HuH-7.5 (cell line): ENCODE measurements around the gene KLHL30.

Experiments used
- DNase-seq: peaks from one replicate; pipeline ENCODE4 v3.0.0; 2011; ENCODE audit warnings: low spot score

KLHL30 gene

DNA sequence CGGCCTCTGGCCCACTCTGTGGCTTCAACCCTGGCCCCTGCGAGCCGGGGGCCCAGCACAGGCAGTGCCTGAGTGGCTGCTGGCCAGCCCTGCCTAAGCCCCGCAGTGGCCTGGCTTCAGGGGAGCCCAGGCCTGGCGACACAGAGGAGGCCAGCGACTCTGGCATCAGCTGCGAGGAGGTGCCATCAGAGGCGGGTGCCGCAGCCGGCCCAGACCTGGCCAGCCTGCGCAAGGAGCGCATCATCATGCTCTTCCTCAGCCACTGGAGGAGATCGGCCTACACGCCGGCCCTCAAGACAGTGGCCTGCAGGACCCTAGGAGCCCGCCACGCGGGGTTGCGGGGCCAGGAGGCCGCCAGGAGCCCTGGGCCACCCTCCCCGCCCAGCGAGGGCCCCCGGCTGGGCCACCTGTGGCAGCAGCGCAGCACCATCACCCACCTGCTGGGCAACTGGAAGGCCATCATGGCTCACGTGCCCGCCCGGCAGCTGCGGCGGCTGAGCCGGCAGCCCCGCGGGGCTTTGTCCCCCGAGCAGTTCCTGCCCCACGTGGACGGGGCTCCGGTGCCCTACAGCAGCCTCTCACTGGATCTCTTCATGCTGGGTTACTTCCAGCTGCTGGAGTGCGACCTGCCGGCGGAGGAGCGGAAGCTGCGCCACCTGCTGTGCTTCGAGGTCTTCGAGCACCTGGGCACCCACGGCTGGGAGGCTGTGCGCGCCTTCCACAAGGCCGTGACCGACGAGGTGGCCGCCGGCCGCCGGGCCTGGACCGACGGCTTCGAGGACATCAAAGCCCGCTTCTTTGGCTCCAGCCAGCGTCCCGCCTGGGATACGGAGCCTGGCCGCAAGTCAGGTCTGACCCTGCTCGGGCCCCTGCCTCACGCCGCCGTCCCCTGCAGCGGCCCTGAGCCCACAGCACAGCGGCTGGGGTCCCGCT is 7.5 kb upstream of the KLHL30 start:
- DNase-seq: no peak

DNA sequence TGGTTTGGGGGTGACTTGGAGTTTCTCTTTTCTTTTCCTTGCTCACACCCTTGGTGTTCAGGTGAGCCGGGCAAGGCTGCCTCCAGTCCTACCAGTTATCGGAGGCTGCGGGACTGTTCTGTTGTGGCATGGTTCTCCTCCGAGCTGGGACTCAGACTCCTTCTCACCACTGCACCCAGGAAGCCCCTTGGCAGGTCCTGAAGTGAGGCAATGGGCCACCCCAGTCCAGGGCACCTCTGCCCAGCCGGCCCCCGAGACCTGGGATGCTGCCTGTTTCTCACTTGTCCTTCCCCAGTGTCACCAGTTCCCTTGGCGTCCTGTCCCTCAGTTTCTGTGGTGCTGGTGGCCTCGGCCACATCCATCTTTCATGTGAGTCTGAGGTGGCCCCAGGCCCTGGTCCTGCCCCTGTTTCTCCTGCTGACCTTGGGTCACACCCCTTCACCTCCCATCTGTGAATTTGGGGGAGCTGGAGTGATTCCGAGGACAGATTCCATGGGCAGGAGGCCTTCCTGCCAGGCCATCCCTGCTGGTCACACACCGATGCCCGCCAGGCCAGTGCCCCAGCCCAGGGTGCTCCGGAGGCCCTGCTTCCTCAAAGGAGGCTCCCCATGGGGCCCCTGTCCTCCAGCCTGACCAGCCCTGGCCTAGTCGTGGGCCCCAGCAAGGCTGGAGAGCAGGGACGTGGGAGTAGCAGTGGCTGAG is 6.6 kb upstream of the KLHL30 start:
- DNase-seq: no peak

DNA sequence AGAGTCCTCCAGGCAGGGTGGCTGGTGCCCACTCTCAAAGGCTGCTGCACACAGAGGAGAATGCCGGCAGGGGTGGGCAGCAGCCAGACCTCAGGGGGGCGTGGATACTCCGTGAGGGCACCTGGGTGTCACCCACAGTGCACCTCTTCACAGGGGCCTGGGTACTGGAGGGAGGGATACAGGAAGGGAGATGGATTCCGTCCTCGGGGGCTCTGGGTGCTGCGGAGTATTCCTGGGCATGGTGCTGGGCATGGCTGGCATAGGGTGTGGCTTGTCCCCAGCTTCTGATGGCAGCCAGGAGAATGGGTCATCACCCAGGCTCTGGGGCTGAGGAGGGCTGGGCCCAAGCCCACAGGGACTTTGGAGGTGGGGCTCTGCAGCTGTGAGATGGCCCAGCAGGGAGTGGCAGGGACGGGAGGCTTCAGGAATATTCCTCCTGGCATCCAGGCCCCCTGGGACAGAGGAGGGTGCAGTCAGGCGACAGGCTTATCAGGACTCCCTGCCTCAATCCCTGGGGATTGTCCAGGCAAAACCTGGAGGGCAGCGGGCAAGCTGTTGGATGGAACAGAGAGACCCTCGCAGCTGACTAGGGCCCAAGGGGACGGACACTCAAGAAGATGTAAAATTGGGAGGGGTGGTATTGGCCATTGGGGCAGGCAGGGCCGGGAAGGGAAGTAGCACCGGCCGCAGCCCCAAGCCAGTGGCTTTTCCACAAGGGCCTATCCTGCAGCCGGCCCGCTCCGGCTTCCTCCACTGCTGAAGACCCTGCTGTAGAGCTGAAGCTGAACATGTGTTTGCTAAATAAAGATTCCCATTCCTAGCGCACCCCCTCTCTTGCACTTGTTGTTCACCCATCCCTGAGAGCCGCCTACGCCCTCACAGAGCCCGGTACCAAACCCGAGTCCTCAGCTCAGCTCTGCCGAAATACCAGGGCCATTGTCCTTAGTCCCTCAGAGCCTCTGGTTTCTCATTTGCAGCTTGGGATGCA is 5.7 kb upstream of the KLHL30 start:
- DNase-seq: no peak

DNA sequence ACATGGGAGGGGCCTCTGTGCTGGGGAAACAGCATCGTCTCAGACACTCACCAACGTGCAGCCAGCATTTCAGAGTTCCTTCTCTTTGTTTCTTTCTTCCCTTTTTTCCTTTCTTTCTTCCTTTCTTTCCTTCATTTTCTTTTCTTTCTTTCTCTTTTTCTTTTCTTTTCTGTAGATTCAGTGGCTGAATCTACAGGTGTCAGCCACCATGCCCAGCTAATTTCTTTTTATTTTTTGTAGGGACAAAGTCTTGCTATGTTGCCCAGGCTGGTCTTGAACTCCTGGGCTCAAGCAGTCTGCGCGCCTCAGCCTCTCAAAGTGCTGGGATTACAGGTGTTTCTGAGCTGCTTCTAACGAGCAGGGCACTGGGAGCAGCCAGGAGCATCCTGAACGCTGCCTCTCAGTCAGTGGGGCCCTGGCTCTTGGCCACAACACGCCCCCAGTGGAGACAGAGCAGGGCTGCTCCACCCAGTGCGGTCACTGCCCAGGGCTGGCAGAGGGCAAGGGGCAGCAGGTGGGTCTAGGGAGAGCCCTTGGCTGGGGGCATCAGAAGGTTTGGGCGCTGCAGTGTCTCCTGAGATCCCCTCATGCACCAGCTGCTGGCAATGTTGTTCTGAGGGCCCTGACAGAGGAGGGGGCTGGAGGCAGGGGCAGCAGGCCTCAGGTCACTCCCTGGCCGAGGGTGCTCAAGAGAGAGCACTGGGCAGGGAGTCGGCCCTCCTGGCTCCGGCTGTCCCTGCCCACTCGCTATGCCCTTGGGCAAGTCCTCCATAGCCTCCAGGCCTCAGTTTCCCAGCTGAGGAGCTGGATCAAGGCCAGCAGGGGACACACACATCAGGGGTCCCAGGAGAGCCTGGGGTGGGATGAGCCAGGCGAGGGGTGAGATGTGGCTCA is 4.7 kb upstream of the KLHL30 start:
- DNase-seq: peak; percentile 69

DNA sequence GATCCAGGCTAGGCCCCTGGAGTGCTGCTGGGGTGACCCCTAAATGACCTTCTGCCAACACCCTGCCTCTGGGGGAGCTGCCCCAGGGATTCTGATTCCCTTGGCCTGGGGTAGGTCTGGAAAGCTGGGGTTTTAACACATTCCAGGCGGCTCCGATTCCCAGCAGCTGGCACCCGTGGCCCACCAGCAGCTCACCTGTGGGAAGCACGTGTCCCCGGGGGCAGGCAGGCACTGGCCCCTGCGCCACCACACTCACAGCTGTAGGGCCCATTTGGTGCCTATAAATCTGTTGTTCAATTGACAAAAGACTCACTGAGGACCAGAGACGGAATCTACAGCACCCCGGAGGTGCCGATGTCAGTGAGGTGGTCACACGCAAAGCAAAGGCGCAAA is 4.1 kb upstream of the KLHL30 start:
- DNase-seq: no peak

DNA sequence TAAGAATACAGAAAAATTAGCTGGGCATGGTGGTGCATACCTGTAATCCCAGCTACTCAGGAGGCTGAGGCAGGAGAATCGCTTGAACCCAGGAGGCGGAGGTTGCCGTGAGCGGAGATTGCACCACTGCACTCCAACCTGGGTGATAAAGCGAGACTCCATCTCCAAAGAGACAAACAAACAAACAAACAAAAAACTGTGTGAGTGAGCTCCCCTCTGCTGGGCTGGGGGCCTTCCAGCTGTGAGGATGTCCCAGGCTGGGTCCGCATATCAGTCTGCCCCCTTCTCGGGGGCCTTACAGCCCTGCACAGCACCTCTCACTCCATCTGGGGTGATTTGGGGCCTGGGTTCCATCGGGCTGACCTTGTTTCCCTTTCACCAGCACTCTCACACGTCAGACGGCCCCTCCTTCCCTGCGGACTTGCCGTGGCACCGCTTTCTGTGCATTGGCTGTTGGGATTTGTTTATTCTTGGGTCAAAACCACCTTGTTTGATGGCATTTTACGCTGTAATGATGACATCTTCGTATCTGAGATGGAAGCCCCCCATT is 2.8 kb upstream of the KLHL30 start:
- DNase-seq: no peak

DNA sequence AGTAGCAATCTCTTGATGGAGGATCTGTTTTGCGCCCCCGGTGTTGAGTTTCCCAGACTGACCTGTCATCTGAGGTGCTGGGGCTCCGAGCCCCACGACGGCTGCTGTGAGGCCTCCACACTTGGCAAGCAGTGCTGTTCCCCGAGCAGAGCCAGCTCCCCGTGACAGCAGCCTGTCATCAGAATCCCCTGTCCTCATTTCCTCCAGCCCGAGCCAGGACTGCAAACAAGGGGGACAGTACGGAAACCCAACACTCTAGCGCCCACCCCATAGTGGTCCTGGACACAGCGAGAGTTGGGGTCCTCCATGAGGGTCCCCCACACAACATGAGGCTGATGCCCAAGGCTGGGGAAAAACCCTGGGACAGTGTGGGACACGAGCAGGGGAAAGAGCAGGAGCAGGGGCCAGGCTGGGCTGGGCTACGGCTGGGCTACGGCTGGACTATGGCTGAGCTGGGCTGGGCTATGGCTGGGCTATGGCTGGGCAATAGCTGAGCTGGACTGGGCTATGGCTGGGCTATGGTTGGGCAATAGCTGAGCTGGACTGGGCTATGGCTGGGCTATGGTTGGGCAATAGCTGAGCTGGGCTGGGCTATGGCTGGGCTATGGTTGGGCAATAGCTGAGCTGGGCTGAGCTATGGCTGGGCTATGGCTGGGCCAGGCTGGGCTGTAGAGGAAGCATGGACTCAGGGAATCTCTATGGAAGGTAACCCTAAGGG is 1.5 kb upstream of the KLHL30 start:
- DNase-seq: peak; percentile 87

DNA sequence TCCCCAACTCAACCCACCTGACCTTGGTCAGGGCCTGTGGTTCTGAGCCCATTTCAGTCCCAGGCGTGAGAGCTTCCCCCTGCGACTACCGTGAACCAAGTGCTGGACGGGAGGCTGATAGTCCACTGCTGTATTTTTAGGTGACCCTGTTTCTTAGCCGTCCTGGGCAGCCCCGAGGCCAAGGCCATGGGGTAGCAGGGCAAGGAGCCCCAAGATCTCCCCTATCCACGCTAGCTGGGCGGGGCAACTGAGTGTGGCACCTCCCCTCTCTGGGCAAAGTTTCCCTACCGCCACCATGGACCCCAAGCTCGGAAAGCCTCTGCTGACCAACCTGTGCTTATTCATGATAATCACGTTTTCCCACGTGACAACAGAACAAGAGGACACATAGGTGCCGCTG is 583 bp upstream of the KLHL30 start:
- no peak for DNase-seq

DNA sequence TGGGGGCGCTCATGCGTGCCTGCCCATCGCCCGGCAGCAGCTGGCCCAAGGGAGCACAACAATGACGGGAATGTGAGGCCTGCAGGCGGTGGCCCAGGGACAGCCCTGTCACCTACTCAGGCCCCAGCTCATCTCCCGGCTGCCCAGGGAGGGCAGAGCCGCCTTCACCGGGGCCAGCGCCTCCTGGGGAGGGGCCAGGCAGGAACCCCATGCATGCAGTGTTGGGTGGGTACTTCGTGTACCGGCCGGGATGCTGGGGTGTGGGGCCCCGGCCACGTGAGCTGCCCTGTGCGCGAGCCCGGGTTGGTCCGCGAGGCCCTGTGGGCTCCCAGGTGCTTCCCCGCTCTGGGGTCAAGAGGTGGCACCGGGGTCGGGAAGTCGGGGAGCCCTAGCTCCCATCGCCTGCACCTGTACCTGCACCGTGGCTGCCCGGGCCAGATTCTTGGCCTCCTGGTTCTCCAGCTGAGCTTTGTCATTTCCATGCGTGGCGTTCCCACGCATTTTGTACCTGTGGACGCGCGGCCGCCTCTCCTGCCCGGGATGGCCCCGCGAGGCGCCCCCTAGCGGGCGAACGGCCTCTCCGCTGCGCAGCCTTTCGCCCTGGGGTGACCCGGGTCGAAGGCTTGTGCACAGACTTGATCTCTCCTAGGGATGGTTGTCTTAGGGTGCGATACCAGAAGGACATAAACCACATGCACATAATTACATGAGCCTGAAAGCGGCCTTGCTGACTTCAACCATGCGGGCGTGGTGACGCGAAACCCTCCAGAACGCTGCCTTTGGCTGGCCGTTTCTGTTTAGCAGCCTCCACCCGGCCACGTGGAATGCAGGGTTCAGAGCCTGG is 950 bp downstream of the KLHL30 start:
- DNase-seq: no peak

DNA sequence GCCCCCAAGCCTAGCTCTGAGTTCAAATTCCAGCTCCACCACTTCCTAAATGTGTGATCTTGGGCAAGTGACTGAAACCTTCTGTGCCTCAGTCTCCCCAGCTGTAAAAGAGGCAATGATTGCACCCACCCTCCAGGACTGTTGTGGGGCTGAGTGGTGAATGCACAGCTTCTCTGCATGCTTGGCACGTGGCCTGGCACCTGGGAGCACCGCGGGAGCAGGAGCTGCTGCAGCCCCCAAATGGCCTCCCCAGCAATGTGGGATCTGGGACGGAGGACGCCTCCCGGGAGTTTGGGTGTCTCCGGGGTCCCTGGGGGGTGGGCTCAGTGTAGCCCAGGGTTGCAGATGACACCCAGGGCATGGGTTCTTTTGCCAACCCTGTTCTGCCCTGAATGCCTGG is 1.6 kb downstream of the KLHL30 start:
- no peak for DNase-seq

DNA sequence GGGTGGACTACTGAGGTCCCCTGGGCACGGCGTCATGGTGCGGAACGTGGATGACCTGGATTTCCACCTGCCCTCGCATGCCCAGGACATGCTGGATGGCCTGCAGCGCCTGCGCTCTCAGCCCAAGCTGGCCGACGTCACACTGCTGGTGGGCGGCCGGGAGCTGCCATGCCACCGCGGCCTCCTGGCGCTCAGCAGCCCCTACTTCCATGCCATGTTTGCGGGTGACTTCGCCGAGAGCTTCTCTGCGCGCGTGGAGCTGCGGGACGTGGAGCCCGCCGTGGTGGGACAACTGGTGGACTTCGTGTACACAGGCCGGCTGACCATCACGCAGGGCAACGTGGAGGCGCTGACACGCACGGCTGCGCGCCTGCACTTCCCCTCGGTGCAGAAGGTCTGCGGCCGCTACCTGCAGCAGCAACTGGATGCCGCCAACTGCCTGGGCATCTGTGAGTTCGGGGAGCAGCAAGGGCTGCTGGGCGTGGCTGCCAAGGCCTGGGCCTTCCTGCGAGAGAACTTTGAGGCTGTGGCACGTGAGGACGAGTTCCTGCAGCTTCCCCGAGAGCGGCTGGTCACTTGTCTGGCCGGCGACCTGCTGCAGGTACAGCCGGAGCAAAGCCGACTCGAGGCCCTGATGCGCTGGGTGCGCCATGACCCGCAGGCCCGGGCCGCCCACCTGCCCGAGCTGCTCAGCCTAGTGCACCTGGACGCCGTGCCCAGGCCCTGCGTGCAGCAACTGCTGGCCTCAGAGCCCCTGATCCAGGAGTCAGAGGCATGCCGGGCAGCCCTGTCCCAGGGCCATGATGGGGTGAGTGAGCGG is 2.5 kb downstream of the KLHL30 start:
- no peak for DNase-seq

DNA sequence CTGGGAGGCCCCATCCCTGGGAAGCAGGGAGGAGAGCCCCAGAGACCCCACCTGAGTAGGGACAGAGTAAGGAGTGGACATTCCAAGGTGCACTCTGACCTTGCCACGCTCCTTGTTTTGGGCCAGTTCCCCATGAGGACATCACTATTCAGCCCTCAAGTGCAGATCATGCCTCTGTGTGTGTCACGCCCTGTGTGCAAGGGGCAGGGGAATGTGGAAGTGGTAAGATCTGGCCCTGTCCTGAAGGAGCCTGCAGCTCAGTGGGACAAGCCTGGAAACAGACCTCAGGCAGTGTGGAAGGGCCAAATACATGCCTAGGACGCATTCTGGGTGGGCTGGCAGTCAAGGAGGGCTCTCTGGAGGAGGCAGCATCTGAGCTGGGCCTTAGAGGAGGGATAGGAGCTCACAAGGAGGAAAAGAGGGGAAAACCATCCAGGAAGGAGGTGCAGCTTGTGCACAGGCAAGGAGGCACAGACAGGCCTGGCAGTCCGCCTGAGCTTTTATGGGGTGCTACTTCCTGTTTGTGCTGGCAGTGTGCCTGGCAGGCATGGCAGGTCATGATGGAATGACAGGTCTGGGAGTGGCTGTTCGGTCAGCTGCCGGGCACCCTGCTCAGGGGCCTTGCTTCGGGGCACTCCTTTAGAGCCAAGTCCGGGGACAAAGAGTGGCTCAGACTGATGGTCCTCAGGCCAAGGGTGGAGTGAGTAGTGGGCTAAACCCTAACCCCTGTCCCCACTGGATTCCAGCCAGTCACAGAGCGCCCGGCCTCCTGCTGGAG is 3.3 kb downstream of the KLHL30 start:
- DNase-seq: no peak

DNA sequence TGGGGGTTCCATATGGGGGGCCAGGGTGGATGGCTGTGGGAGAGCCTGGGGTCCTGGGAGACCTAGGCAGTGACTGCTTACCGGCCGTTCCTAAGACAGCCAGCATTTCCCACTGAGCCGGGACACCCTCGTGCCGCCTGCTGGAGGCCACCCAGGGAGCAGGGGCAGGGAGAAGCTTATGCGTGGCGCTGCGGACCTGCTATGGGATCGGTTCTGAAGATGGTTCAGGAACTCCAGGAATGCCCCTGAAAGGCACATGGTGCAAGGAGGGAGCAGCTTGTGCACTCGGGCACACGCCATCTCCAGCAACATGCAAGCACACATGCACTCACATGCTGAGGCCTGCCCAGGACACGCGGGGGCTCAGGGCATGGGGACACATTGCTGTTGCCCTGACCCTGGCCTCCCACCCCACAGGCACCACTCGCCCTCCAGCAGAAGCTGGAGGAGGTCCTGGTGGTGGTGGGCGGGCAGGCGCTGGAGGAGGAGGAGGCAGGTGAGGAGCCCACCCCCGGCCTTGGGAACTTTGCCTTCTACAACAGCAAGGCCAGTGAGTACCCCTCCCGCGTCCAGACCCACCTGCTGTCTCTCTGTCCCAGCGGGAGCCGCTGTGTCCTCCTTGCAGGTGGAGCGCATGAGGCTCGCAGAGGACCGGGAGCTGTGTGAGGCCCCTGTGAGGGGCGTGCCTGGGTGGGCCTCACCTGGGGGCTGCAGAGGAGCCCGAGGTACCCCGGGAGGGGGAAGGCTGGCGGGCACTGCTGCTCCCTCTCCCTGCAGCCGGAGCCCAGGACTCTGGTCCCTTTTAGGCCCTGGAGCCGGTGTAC is 4.1 kb downstream of the KLHL30 start:
- DNase-seq: no peak

DNA sequence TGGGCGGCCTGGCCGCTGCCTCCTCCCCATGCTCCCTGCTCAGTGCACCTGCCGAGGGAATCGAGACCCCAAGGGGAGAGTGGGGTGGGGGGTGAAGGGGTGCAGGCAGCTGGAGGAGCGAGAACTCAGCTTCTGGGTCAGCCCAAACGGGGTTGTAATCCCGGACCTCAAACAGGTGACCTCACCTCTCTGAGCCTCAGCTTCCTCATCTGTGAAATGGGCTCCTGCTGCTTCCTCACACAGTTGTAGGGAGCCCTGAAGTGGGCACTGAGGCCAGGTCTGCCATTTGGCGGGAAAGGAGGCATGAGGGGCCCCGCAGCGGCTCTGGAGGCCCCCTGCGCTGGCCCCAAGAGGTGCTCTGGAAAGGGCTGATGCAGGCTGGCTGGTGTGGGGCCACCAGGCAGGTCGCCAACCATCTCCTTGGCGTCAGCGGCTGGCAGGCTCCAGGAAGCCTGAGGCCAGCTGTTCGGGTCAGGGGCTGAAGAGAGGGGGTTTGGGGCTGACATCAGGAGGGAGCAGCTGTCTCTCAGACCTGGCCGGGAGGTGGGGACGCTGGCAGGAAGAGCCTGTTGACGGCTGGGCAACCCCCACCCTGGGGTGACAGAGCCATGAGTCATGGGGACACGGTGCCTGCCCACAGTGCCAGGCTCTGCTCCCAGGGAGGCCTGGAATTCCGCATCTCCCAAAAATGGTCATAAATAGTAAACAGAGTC is 4.9 kb downstream of the KLHL30 start:
- DNase-seq: no peak

DNA sequence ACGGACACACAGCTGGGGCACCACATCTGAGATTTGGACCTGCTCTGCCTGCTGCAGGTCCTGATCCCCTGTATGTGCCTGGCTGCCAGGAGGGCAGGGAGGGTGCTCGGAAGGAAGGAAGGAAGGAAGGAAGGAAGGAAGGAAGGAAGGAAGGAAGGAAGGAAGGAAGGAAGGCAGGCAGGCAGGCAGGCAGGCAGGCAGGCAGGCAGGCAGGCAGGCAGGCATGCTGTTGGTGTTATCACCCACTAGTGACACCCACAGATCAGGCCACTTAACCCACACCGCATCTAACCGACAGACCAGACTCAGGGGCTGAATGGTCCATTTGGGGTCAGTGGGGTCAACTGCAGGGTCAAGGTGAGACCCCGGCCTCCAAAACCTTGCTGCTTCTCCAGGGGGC is 5.8 kb downstream of the KLHL30 start:
- no peak for DNase-seq

DNA sequence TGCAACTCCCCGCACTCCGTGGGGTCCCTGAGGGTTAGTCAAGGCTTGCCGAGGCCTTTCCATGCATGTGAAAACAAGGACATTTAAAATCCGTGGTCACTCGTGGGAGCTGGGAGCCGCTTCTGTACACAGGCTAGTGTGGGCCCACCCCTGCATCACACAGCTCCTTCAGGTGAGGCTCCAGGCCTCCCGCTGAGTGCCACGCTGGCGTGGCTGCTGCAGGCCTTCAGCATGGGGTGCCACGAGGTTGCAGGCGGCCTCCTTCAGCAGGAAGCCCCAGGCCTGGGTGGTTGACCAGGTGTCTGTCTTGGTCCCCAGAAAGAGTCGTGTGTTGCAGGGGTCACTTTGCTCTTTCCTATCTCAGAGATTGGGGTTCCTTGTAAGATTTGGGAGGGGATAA is 6.6 kb downstream of the KLHL30 start:
- no peak for DNase-seq
